OCI-LY3 (cell line): Measurements from ENCODE around the gene PRR36.

ENCODE experiments used
- CTCF ChIP-seq: fragments of 200-600, 300-600 bp; sonication (generic); IDR thresholded peaks from 2 replicates; pipeline ENCODE4 v1.5.1; 2014; ENCODE audit warnings: antibody characterized with exemption, low read length, low read depth
- EZH2phosphoT487 ChIP-seq: fragments of 200-600 bp; shearing (Covaris generic); IDR thresholded peaks from 2 replicates; pipeline ENCODE4 v1.6.1; 2018; ENCODE audit warnings: antibody characterized with exemption, mixed run types, low read depth

GRCh38 chr19:7840629-7841028 is 33.6 kb downstream of the PRR36 start:
- TF ChIP-seq CTCF (no peak), EZH2phosphoT487 (no peak)
